Heart left ventricle (tissue), 13 donors: ENCODE data around the gene AIMP1.

Experiments used
- CTCF ChIP-seq, 12 donors: fragments of 200-600 bp; sonication (generic) in 4 of 12; IDR thresholded peaks; one replicate each; pipeline versions ENCODE4 v1.5.0 to v1.8.0; 2018 to 2022; ENCODE audit warnings: antibody characterized with exemption in 12 of 12, mild to moderate bottlenecking in 5 of 12
- POLR2A ChIP-seq, 2 donors: fragments of 450-650 bp; IDR thresholded peaks; one replicate each; pipeline ENCODE4 v1.6.1; 2017; ENCODE audit warnings: antibody characterized with exemption in 2 of 2, mild to moderate bottlenecking in 2 of 2, moderate library complexity in 2 of 2
- donor health status: ischemic (EF 13 %, LVEDD 7.1; RV severe dilation, severe dysfunction).
- donor health status: DM: no; HTN: yes; CAD: no.
- donor health status: DM: no; HTN: no; CAD: no.
- donor health status: ischemic (EF 25% LVEDD 6.9; RV normal size, moderate dysfunction).
- donor health status: ischemic (EF 25% LVEDD 5.7; RV mildly dilated, moderate dysfunction).
- donor health status: ischemic (EF 35%, LVEDD 5.7; RV mildly dilated, moderate dysfunction).
- donor health status: nonischemic (EF 11% LVEDD 7.7; RV severe dilation, severe dysfunction).
- donor health status: DM: yes; HTN: yes; CAD: no.
- donor health status: PGD.
- donor health status: ischemic (EF 29% LVEDD 5.4; RV normal size, mild dysfunction).
- donor health status: nonischemic (EF 23%, LVEDD 6.1; RV moderate dilation, normal function).

- no peak for TF ChIP-seq CTCF (IDR thresholded peaks at IDR 0.05)
- TF ChIP-seq POLR2A (IDR thresholded peaks at IDR 0.05): no peak
Observed at GRCh38 chr4:106303548-106304281, 12.6 kb upstream of the AIMP1 start.
